ENCODE results near the gene MFSD12. TPM values are rescaled to one million over a fixed set of nuclear protein-coding genes. Genes with fewer than 3 reads are reported as not detected.

The MFSD12 gene
- total RNA-seq, 1 experiment from 2014 or later: 60.6 TPM

- no peak overlapping the region for H3K27ac Mint-ChIP-seq (ENCODE audit: unreplicated experiment)
- BruUV-seq (replicated peaks): no TSS peak
- H3K4me3 Mint-ChIP-seq (ENCODE audit: unreplicated experiment): no peak overlapping the region
- peaks cover 29% of the 10 kb centered on the region for H3K36me3 Mint-ChIP-seq (ENCODE audit: insufficient read depth, unreplicated experiment)
- ChIA-PET POLR2A (interaction anchor here (0.7 kb wide), 1 partner anchor 17 kb away, joined by 4 read pairs; no protein-coding TSS in a partner anchor), CTCF (interaction anchor here (0.6 to 1.2 kb wide), 3 partner anchors 17 to 819 kb away, joined by 3 to 6 read pairs (median 3); no protein-coding TSS in a partner anchor)
- TF ChIP-seq, protein P1, sequence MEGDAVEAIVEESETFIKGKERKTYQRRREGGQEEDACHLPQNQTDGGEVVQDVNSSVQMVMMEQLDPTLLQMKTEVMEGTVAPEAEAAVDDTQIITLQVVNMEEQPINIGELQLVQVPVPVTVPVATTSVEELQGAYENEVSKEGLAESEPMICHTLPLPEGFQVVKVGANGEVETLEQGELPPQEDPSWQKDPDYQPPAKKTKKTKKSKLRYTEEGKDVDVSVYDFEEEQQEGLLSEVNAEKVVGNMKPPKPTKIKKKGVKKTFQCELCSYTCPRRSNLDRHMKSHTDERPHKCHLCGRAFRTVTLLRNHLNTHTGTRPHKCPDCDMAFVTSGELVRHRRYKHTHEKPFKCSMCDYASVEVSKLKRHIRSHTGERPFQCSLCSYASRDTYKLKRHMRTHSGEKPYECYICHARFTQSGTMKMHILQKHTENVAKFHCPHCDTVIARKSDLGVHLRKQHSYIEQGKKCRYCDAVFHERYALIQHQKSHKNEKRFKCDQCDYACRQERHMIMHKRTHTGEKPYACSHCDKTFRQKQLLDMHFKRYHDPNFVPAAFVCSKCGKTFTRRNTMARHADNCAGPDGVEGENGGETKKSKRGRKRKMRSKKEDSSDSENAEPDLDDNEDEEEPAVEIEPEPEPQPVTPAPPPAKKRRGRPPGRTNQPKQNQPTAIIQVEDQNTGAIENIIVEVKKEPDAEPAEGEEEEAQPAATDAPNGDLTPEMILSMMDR (IDR thresholded peaks at IDR 0.05; ENCODE audit: insufficient read depth in 1 of 2, low read depth in 1 of 2, low read length in 1 of 2, severe bottlenecking in 1 of 2, unreplicated experiment in 1 of 2): no peak
- Histone ChIP-seq H3K9me3 (no peaks in the 10 kb centered on the region), H3K4me3 (ENCODE audit: low read depth, low read length) (no peak overlapping the region), H3K27me3 (replicated peaks; ENCODE audit: control insufficient read depth, insufficient read depth, low read length) (no peaks in the 10 kb centered on the region), H3K36me3 (ENCODE audit: control insufficient read depth, insufficient read depth, low read length) (no peaks in the 10 kb centered on the region), H3K4me1 (peaks cover 4% of the 10 kb centered on the region; the same call in 1 of the 2 replicates)
- peaks cover 11% of the 10 kb centered on the region for H3K4me1 Mint-ChIP-seq (ENCODE audit: low read depth, unreplicated experiment)
- no peaks in the 10 kb centered on the region for H3K9me3 Mint-ChIP-seq (ENCODE audit: unreplicated experiment)
- DNase-seq: no peak
- no peaks in the 10 kb centered on the region for H3K27me3 Mint-ChIP-seq (ENCODE audit: insufficient read depth, unreplicated experiment)
- intact Hi-C loops (cut with micrococcal nuclease; ENCODE audit: unreplicated experiment): no loop called here
Measured at GRCh38 chr19:3501780-3502179, 55.6 kb downstream of the MFSD12 start.

GRCh38 chr19:3500429-3501101, 56.8 kb downstream of the MFSD12 start, which contains the start of gene DOHH:
Gene DOHH, minus strand, starts transcription at chr19:3500674. Its CDS starts 3,860 bp downstream, at chr19:3496814.
- H3K4me3 ChIP-seq (ENCODE audit: low read depth, low read length): peak within 1 kb of the TSS; percentile 71
- Mint-ChIP-seq H3K27me3 (ENCODE audit: insufficient read depth, unreplicated experiment) (no peaks in the 10 kb centered on the region), H3K27ac (ENCODE audit: unreplicated experiment) (peak within 1 kb of the TSS; percentile 98), H3K4me3 (ENCODE audit: unreplicated experiment) (peak within 1 kb of the TSS; percentile 87), H3K9me3 (ENCODE audit: unreplicated experiment) (no peaks in the 10 kb centered on the region), H3K36me3 (ENCODE audit: insufficient read depth, unreplicated experiment) (peaks cover 33% of the 10 kb centered on the region), H3K4me1 (ENCODE audit: low read depth, unreplicated experiment) (peaks cover 11% of the 10 kb centered on the region)
- no peaks in the 10 kb centered on the region for H3K36me3 ChIP-seq (ENCODE audit: control insufficient read depth, insufficient read depth, low read length)
- ChIA-PET CTCF (interaction anchor here (1.2 kb wide), 2 partner anchors 15 to 71 kb away, joined by 3 to 9 read pairs; no protein-coding TSS in a partner anchor), POLR2A (interaction anchor here (0.6 to 1.1 kb wide), 3 partner anchors 120 to 550 kb away, joined by 3 to 6 read pairs (median 5); no protein-coding TSS in a partner anchor)
- DNase-seq: peak; percentile 94 to 96
- BruUV-seq (replicated peaks): no TSS peak
- intact Hi-C loops (cut with micrococcal nuclease; ENCODE audit: unreplicated experiment): no loop called here
- TF ChIP-seq, protein P1 (IDR thresholded peaks at IDR 0.05; ENCODE audit: insufficient read depth in 1 of 2, low read depth in 1 of 2, low read length in 1 of 2, severe bottlenecking in 1 of 2, unreplicated experiment in 1 of 2): no peak
- H3K4me1 ChIP-seq: peaks cover 4% of the 10 kb centered on the region; the same call in 1 of the 2 replicates
- no peaks in the 10 kb centered on the region for H3K9me3 ChIP-seq
- no peaks in the 10 kb centered on the region for H3K27me3 ChIP-seq (replicated peaks; ENCODE audit: control insufficient read depth, insufficient read depth, low read length)

GRCh38 chr19:3499738-3500428, 57.5 kb downstream of the MFSD12 start:
- Histone ChIP-seq H3K27me3 (replicated peaks; ENCODE audit: control insufficient read depth, insufficient read depth, low read length) (no peaks in the 10 kb centered on the region), H3K36me3 (ENCODE audit: control insufficient read depth, insufficient read depth, low read length) (no peaks in the 10 kb centered on the region), H3K4me3 (ENCODE audit: low read depth, low read length) (peak overlapping the region; percentile 71), H3K9me3 (no peaks in the 10 kb centered on the region), H3K4me1 (peaks cover 4% of the 10 kb centered on the region; the same call in 1 of the 2 replicates)
- intact Hi-C loops (cut with micrococcal nuclease; ENCODE audit: unreplicated experiment): no loop called here
- POLR2A ChIA-PET: interaction anchor here (0.6 kb wide), 1 partner anchor 119 kb away, joined by 6 read pairs; no protein-coding TSS in a partner anchor
- H3K36me3 Mint-ChIP-seq (ENCODE audit: insufficient read depth, unreplicated experiment): peaks cover 33% of the 10 kb centered on the region
- CTCF ChIA-PET: interaction anchor here (0.6 to 1.2 kb wide), 2 partner anchors 15 to 1278 kb away, joined by 3 to 9 read pairs; no protein-coding TSS in a partner anchor
- no peaks in the 10 kb centered on the region for H3K9me3 Mint-ChIP-seq (ENCODE audit: unreplicated experiment)
- peak overlapping the region; percentile 98 for H3K27ac Mint-ChIP-seq (ENCODE audit: unreplicated experiment)
- TF ChIP-seq, protein P1 (IDR thresholded peaks at IDR 0.05; ENCODE audit: insufficient read depth in 1 of 2, low read depth in 1 of 2, low read length in 1 of 2, severe bottlenecking in 1 of 2, unreplicated experiment in 1 of 2): no peak
- H3K4me1 Mint-ChIP-seq (ENCODE audit: low read depth, unreplicated experiment): peaks cover 11% of the 10 kb centered on the region
- peak overlapping the region; percentile 87 for H3K4me3 Mint-ChIP-seq (ENCODE audit: unreplicated experiment)
- H3K27me3 Mint-ChIP-seq (ENCODE audit: insufficient read depth, unreplicated experiment): no peaks in the 10 kb centered on the region
- no peak for DNase-seq
- TSS peak; percentile 65 for BruUV-seq (replicated peaks)
